H9 (cell line): ENCODE measurements around the gene SERINC3. TPM values are rescaled to one million over a fixed set of nuclear protein-coding genes. Genes with fewer than 3 reads are reported as not detected.
A peak's percentile ranks its signal among the peaks of the same experiment; 100 is the strongest.

Experiments
- DNase-seq: peaks from one replicate; pipeline ENCODE4 v3.0.0-alpha.2; 2017
- H2AFZ ChIP-seq: one replicate; pipeline ENCODE4 v1.6.1; 2013; ENCODE audit warnings: mild to moderate bottlenecking, low read length, control low read depth, moderate library complexity
- H2AK5ac ChIP-seq: 2 replicates; pipeline ENCODE4 v1.6.1; 2013; ENCODE audit warnings: low read length, control low read depth, mixed read lengths; ENCODE audit not compliant: insufficient read length
- H2BK120ac ChIP-seq: one replicate; pipeline ENCODE4 v1.6.1; 2013; ENCODE audit warnings: low read depth, mild to moderate bottlenecking, low read length, control low read depth, inconsistent platforms; ENCODE audit not compliant: poor library complexity, severe bottlenecking
- H2BK12ac ChIP-seq: 2 replicates; pipeline ENCODE4 v1.6.1; 2013; ENCODE audit warnings: low read length, control low read depth, mixed read lengths, low read depth; ENCODE audit not compliant: insufficient read length
- H2BK15ac ChIP-seq: 2 replicates; pipeline ENCODE4 v1.6.1; 2013; ENCODE audit warnings: low read depth, low read length, control low read depth
- H2BK20ac ChIP-seq: one replicate; pipeline ENCODE4 v1.6.1; 2013; ENCODE audit warnings: low read depth, mild to moderate bottlenecking, low read length, control low read depth, inconsistent platforms; ENCODE audit not compliant: poor library complexity, severe bottlenecking
- H2BK5ac ChIP-seq: 2 replicates; pipeline ENCODE4 v1.6.1; 2013; ENCODE audit warnings: low read length, control low read depth, mixed read lengths; ENCODE audit not compliant: insufficient read length
- H3K14ac ChIP-seq: 2 replicates; pipeline ENCODE4 v1.6.1; 2013; ENCODE audit warnings: low read length, control low read depth; ENCODE audit not compliant: insufficient read depth
- H3K18ac ChIP-seq: 2 replicates; pipeline ENCODE4 v1.6.1; 2013; ENCODE audit warnings: low read depth, mild to moderate bottlenecking, mixed read lengths, low read length, control low read depth; ENCODE audit not compliant: insufficient read length
- H3K23ac ChIP-seq: 2 replicates; pipeline ENCODE4 v1.6.1; 2013; ENCODE audit warnings: low read length, control low read depth, mixed read lengths, low read depth; ENCODE audit not compliant: insufficient read length
- H3K23me2 ChIP-seq: 2 replicates; pipeline ENCODE4 v1.6.1; 2013; ENCODE audit warnings: low read depth, mild to moderate bottlenecking, mixed read lengths, low read length, control low read depth; ENCODE audit not compliant: insufficient read length, poor library complexity, severe bottlenecking
- H3K27ac ChIP-seq: 2 replicates; pipeline ENCODE4 v1.5.1; 2013; ENCODE audit warnings: low read length, control low read depth, mixed read lengths, low read depth; ENCODE audit not compliant: insufficient read length
- H3K27me3 ChIP-seq: 2 replicates; pipeline ENCODE4 v1.6.1; 2013; ENCODE audit warnings: low read length, control low read depth, inconsistent platforms; ENCODE audit not compliant: insufficient read depth
- H3K4ac ChIP-seq: 2 replicates; pipeline ENCODE4 v1.6.1; 2013; ENCODE audit warnings: low read depth, mild to moderate bottlenecking, control low read depth, inconsistent platforms, low read length, moderate library complexity
- H3K4me1 ChIP-seq: 2 replicates; pipeline ENCODE4 v1.6.1; 2013; ENCODE audit warnings: low read length, control low read depth, inconsistent platforms; ENCODE audit not compliant: insufficient read depth
- H3K4me2 ChIP-seq: 2 replicates; pipeline ENCODE4 v1.6.1; 2013; ENCODE audit warnings: low read length, control low read depth, mixed read lengths; ENCODE audit not compliant: insufficient read length, insufficient read depth
- H3K56ac ChIP-seq: 2 replicates; pipeline ENCODE4 v1.6.1; 2013; ENCODE audit warnings: low read depth, mild to moderate bottlenecking, mixed read lengths, low read length, control low read depth; ENCODE audit not compliant: insufficient read length
- H3K79me1 ChIP-seq: 2 replicates; pipeline ENCODE4 v1.6.1; 2013; ENCODE audit warnings: low read depth, mild to moderate bottlenecking, moderate library complexity, low read length, control low read depth, inconsistent platforms; ENCODE audit not compliant: insufficient read depth, poor library complexity, severe bottlenecking
- H3K79me2 ChIP-seq: 2 replicates; pipeline ENCODE4 v1.6.1; 2013; ENCODE audit warnings: low read length, control low read depth, inconsistent platforms; ENCODE audit not compliant: insufficient read depth
- H3K9ac ChIP-seq: 2 replicates; pipeline ENCODE4 v1.6.1; 2013; ENCODE audit warnings: low read length, control low read depth, mixed read lengths; ENCODE audit not compliant: insufficient read length; ENCODE audit errors: extremely low read depth
- H3K9me3 ChIP-seq: one replicate; pipeline ENCODE4 v1.6.1; 2013; ENCODE audit warnings: low read depth, low read length, inconsistent platforms; ENCODE audit not compliant: control insufficient read depth
- H3T11ph ChIP-seq: one replicate; pipeline ENCODE4 v1.6.1; 2013; ENCODE audit warnings: mild to moderate bottlenecking, low read length, control low read depth, inconsistent platforms
- H4K20me1 ChIP-seq: one replicate; pipeline ENCODE4 v1.6.1; 2013; ENCODE audit not compliant: control insufficient read depth, insufficient read length, insufficient read depth
- H4K5ac ChIP-seq: 2 replicates; pipeline ENCODE4 v1.6.1; 2013; ENCODE audit warnings: low read depth, mild to moderate bottlenecking, mixed read lengths, low read length, control low read depth; ENCODE audit not compliant: insufficient read length
- H4K8ac ChIP-seq: replicated peaks from 2 replicates; pipeline ENCODE4 v1.6.1; 2013; ENCODE audit warnings: low read length, control low read depth, mixed read lengths, low read depth; ENCODE audit not compliant: insufficient read length
- H4K91ac ChIP-seq: 2 replicates; pipeline ENCODE4 v1.6.1; 2013; ENCODE audit warnings: low read depth, mild to moderate bottlenecking, moderate library complexity, mixed read lengths, low read length, control low read depth; ENCODE audit not compliant: insufficient read length
- H3K27ac Mint-ChIP-seq, 3 experiments: 2 replicates in 2 of 3; 3 replicates in 1 of 3; pipeline ENCODE4 v1.8.0; 2020 to 2021; ENCODE audit warnings: mixed read lengths in 3 of 3, mild to moderate bottlenecking in 1 of 3, moderate library complexity in 1 of 3
- H3K27me3 Mint-ChIP-seq: 2 replicates; pipeline ENCODE4 v1.8.0; 2021; ENCODE audit warnings: low read depth, mild to moderate bottlenecking, moderate library complexity, mixed read lengths
- H3K36me3 Mint-ChIP-seq, 3 experiments: 2 replicates in 2 of 3; 3 replicates in 1 of 3; pipeline ENCODE4 v1.8.0; 2020 to 2021; ENCODE audit warnings: low read depth in 3 of 3, mixed read lengths in 3 of 3; ENCODE audit not compliant: insufficient read depth in 1 of 3
- H3K4me1 Mint-ChIP-seq, 2 experiments: 2 replicates each; pipeline ENCODE4 v1.8.0; 2020; ENCODE audit warnings: mixed read lengths in 2 of 2
- H3K4me3 Mint-ChIP-seq, 2 experiments: 2 replicates in 1 of 2; 3 replicates in 1 of 2; pipeline ENCODE4 v1.8.0; 2020 to 2021; ENCODE audit warnings: mild to moderate bottlenecking in 2 of 2, mixed read lengths in 2 of 2, moderate library complexity in 1 of 2
- H3K9me3 Mint-ChIP-seq, 2 experiments: 2 replicates in 1 of 2; 3 replicates in 1 of 2; pipeline ENCODE4 v1.8.0; 2020; ENCODE audit warnings: mild to moderate bottlenecking in 2 of 2, mixed read lengths in 2 of 2, moderate library complexity in 1 of 2
- WGBS: extraction: QIAGEN DNeasy Blood & Tissue Kit; methylation state at CpG from one replicate; pipeline ENCODE4 v1.1.7; 2013; ENCODE audit warnings: missing lambda C conversion rate, low lambda C conversion rate, mixed read lengths; ENCODE audit not compliant: insufficient read length; ENCODE audit errors: extremely low coverage; 5-methylcytosine and 5-hydroxymethylcytosine counted together
- total RNA-seq: library from RNA; stranded (reverse); gene quantifications from 2 replicates; pipeline ENCODE4 v1.2.1, GENCODE V29; 2021
- TF ChIP-seq, protein P1 (sequence below): fragments of 200-600 bp; sonication (generic); conservative IDR thresholded peaks from 3 replicates; pipeline ENCODE4 v1.8.0; 2021; ENCODE audit warnings: antibody characterized with exemption, mild to moderate bottlenecking

Gene SERINC3
- total RNA-seq, 1 experiment from 2014 or later = 41.5 TPM

DNA sequence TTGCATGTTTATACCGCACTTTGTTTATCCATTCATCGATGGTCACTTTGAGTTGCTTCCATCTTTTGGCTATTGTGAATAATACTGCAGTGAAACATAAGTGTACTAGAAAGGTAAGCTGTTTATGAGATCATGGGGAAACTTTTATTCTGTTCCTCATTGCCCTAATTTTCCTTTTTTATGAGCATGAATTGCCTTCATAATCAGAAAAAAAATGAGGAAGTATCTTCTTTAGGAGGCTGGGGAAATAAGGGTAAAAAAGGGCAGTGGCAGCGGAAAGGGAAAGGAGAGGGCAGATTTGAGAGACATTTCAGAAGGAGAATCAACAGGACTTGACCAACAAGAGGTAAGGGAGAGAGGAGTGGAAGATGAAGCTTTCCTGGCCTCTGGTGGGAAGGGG, 14.3 kb upstream of the SERINC3 start:
- no peak overlapping the region for H2BK12ac ChIP-seq
- H3K4me1 ChIP-seq = no peaks in the 10 kb centered on the region; the same call in 1 of the 2 replicates
- H3K18ac ChIP-seq = no peak overlapping the region
- H3K36me3 Mint-ChIP-seq = no peaks in the 10 kb centered on the region
- H3K14ac ChIP-seq = no peak overlapping the region
- no peaks in the 10 kb centered on the region for H3K9me3 Mint-ChIP-seq
- H3K9ac ChIP-seq = no peak overlapping the region
- no peak overlapping the region for H3K4me2 ChIP-seq
- H4K20me1 ChIP-seq = no peaks in the 10 kb centered on the region
- peaks cover 3% of the 10 kb centered on the region for H3K79me1 ChIP-seq
- H4K8ac ChIP-seq = no peak overlapping the region
- H3K23ac ChIP-seq = no peak overlapping the region
- peaks cover 7 to 8% of the 10 kb centered on the region in 2 experiments for H3K4me1 Mint-ChIP-seq
- no peaks in the 10 kb centered on the region for H3K9me3 ChIP-seq
- H3K27ac Mint-ChIP-seq = peak overlapping the region in 1 of 3 experiments; percentile 76; a peak in 2 of 7 replicates
- H2BK15ac ChIP-seq = no peak overlapping the region
- TF ChIP-seq, protein P1, sequence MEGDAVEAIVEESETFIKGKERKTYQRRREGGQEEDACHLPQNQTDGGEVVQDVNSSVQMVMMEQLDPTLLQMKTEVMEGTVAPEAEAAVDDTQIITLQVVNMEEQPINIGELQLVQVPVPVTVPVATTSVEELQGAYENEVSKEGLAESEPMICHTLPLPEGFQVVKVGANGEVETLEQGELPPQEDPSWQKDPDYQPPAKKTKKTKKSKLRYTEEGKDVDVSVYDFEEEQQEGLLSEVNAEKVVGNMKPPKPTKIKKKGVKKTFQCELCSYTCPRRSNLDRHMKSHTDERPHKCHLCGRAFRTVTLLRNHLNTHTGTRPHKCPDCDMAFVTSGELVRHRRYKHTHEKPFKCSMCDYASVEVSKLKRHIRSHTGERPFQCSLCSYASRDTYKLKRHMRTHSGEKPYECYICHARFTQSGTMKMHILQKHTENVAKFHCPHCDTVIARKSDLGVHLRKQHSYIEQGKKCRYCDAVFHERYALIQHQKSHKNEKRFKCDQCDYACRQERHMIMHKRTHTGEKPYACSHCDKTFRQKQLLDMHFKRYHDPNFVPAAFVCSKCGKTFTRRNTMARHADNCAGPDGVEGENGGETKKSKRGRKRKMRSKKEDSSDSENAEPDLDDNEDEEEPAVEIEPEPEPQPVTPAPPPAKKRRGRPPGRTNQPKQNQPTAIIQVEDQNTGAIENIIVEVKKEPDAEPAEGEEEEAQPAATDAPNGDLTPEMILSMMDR = no peak
- no peak overlapping the region for H3K4ac ChIP-seq
- no peak overlapping the region for H3K4me3 Mint-ChIP-seq
- no peaks in the 10 kb centered on the region for H3K79me2 ChIP-seq
- H3K23me2 ChIP-seq = peaks cover 14% of the 10 kb centered on the region
- no peaks in the 10 kb centered on the region for H3K27me3 Mint-ChIP-seq
- H2AFZ ChIP-seq = no peak overlapping the region
- no peaks in the 10 kb centered on the region for H3K27me3 ChIP-seq
- H3T11ph ChIP-seq = no peak overlapping the region
- H3K56ac ChIP-seq = no peak overlapping the region
- H4K5ac ChIP-seq = no peak overlapping the region
- no peak overlapping the region for H2BK20ac ChIP-seq
- no peak overlapping the region for H4K91ac ChIP-seq
- H2BK120ac ChIP-seq = no peak overlapping the region
- DNase-seq = no peak
- WGBS = no CpG with 5 or more reads among the region's 3 CpGs
- H2AK5ac ChIP-seq = no peak overlapping the region
- H2BK5ac ChIP-seq = no peak overlapping the region
- H3K27ac ChIP-seq = no peak overlapping the region
